ENCODE measurements around the gene ZNF423. TPM values are rescaled to one million over a fixed set of nuclear protein-coding genes. Genes with fewer than 3 reads are reported as not detected.
A peak's percentile ranks its signal among the peaks of the same experiment; 100 is the strongest.

Gene ZNF423
- total RNA-seq, 1 donor from 2014 or later: 19.8 TPM

GRCh38 chr16:49755313-49755620, 100.6 kb downstream of the ZNF423 start:
- no peak for TF ChIP-seq CTCF (IDR thresholded peaks at IDR 0.05; ENCODE audit: unreplicated experiment)
- Mint-ChIP-seq H3K27me3 (ENCODE audit: low read depth) (peaks cover 33% of the 10 kb centered on the region), H3K4me1 (peaks cover 22% of the 10 kb centered on the region), H3K27ac (peak overlapping the region; percentile 1), H3K9me3 (no peaks in the 10 kb centered on the region), H3K4me3 (peak overlapping the region; percentile 50), H3K36me3 (no peaks in the 10 kb centered on the region)
- no peak for DNase-seq (ENCODE audit: low spot score in 2 of 2, unreplicated experiment in 2 of 2)

GRCh38 chr16:49754495-49755312, 101.2 kb downstream of the ZNF423 start:
- H3K4me1 Mint-ChIP-seq: peaks cover 22% of the 10 kb centered on the region
- no peak for DNase-seq (ENCODE audit: low spot score in 2 of 2, unreplicated experiment in 2 of 2)

GRCh38 chr16:49750341-49751000, 105.4 kb downstream of the ZNF423 start:
- Mint-ChIP-seq H3K36me3 (no peaks in the 10 kb centered on the region), H3K27ac (no peak overlapping the region), H3K4me1 (peaks cover 18% of the 10 kb centered on the region), H3K4me3 (no peak overlapping the region), H3K27me3 (ENCODE audit: low read depth) (peaks cover 71% of the 10 kb centered on the region), H3K9me3 (no peaks in the 10 kb centered on the region)
- no peak for DNase-seq (ENCODE audit: low spot score in 2 of 2, unreplicated experiment in 2 of 2)
- TF ChIP-seq CTCF (IDR thresholded peaks at IDR 0.05; ENCODE audit: unreplicated experiment): no peak

More at GRCh38 chr16:49754495-49755312, 101.2 kb downstream of the ZNF423 start:
- Mint-ChIP-seq H3K4me3 (peak overlapping the region; percentile 50), H3K27ac (no peak overlapping the region), H3K36me3 (no peaks in the 10 kb centered on the region), H3K27me3 (ENCODE audit: low read depth) (peaks cover 39% of the 10 kb centered on the region), H3K9me3 (no peaks in the 10 kb centered on the region)
- no peak for TF ChIP-seq CTCF (IDR thresholded peaks at IDR 0.05; ENCODE audit: unreplicated experiment)

- no peak for TF ChIP-seq CTCF (IDR thresholded peaks at IDR 0.05; ENCODE audit: unreplicated experiment)
- no peak for DNase-seq (ENCODE audit: low spot score in 2 of 2, unreplicated experiment in 2 of 2)
- peaks cover 20% of the 10 kb centered on the region for H3K4me1 Mint-ChIP-seq
- no peak overlapping the region for H3K4me3 Mint-ChIP-seq
- no peak overlapping the region for H3K27ac Mint-ChIP-seq
- H3K9me3 Mint-ChIP-seq: no peaks in the 10 kb centered on the region
- H3K36me3 Mint-ChIP-seq: no peaks in the 10 kb centered on the region
- H3K27me3 Mint-ChIP-seq (ENCODE audit: low read depth): peaks cover 77% of the 10 kb centered on the region
These were observed 106.1 kb downstream of the ZNF423 start for GRCh38 chr16:49749816-49750215.

- H3K27ac Mint-ChIP-seq: no peak overlapping the region
- DNase-seq (ENCODE audit: low spot score in 2 of 2, unreplicated experiment in 2 of 2): no peak
- H3K4me1 Mint-ChIP-seq: peaks cover 17% of the 10 kb centered on the region
- no peak for TF ChIP-seq CTCF (IDR thresholded peaks at IDR 0.05; ENCODE audit: unreplicated experiment)
- no peaks in the 10 kb centered on the region for H3K9me3 Mint-ChIP-seq
- H3K27me3 Mint-ChIP-seq (ENCODE audit: low read depth): peaks cover 81% of the 10 kb centered on the region
- no peaks in the 10 kb centered on the region for H3K36me3 Mint-ChIP-seq
- H3K4me3 Mint-ChIP-seq: no peak overlapping the region
These were observed 107.6 kb downstream of the ZNF423 start for GRCh38 chr16:49748322-49748721.
